Mesodermal cell (in vitro differentiated cells): ENCODE data around the gene LIPM.

Experiments used
- H3K27ac ChIP-seq: 2 replicates; pipeline ENCODE4 v1.7.0; 2013; ENCODE audit warnings: mild to moderate bottlenecking, low read depth, low read length, moderate library complexity; ENCODE audit not compliant: severe bottlenecking
- H3K36me3 ChIP-seq: 2 replicates; pipeline ENCODE4 v1.7.1; 2013; ENCODE audit warnings: mild to moderate bottlenecking, low read length, moderate library complexity; ENCODE audit not compliant: control insufficient read depth, insufficient read depth
- H3K4me1 ChIP-seq: one replicate; pipeline ENCODE4 v1.7.1; 2013; ENCODE audit warnings: mild to moderate bottlenecking, low read length; ENCODE audit not compliant: insufficient read depth, control insufficient read depth, poor library complexity, severe bottlenecking
- H3K4me3 ChIP-seq: 2 replicates; pipeline ENCODE4 v1.7.0; 2013; ENCODE audit warnings: low read length, control low read depth, mild to moderate bottlenecking; ENCODE audit not compliant: insufficient read depth, poor library complexity, severe bottlenecking; ENCODE audit errors: extremely low read depth
- H3K9me3 ChIP-seq: 2 replicates; pipeline ENCODE4 v1.7.1; 2013; ENCODE audit warnings: mild to moderate bottlenecking, low read length, moderate library complexity; ENCODE audit not compliant: control insufficient read depth
- WGBS, 2 experiments: methylation state at CpG; one replicate each; pipeline ENCODE4 v1.1.5; 2013; ENCODE audit warnings: missing lambda C conversion rate in 2 of 2; ENCODE audit not compliant: insufficient coverage in 2 of 2; 5-methylcytosine and 5-hydroxymethylcytosine counted together

The LIPM gene

GRCh38 chr10:88840881-88841280, 38.4 kb downstream of the LIPM start:
- no peaks in the 10 kb centered on the region for H3K4me1 ChIP-seq
- no peak overlapping the region for H3K27ac ChIP-seq
- WGBS, 2 experiments, result 77 to 100% methylated on average over 2 to 3 of the region's 5 CpGs
- no peak overlapping the region for H3K4me3 ChIP-seq
- no peaks in the 10 kb centered on the region for H3K9me3 ChIP-seq
- no peaks in the 10 kb centered on the region for H3K36me3 ChIP-seq

- WGBS, 2 experiments, result 58 to 90% methylated on average over 1 to 3 of the region's 6 CpGs
- Histone ChIP-seq H3K4me3 (no peak overlapping the region), H3K27ac (no peak overlapping the region), H3K36me3 (no peaks in the 10 kb centered on the region), H3K9me3 (no peaks in the 10 kb centered on the region), H3K4me1 (no peaks in the 10 kb centered on the region)
Observed at GRCh38 chr10:88841316-88842111, 39.0 kb downstream of the LIPM start.

GRCh38 chr10:88843171-88843570, 40.6 kb downstream of the LIPM start:
- H3K4me3 ChIP-seq, result no peak overlapping the region
- no peaks in the 10 kb centered on the region for H3K4me1 ChIP-seq
- 93 to 100% methylated on average over 2 to 3 of the region's 4 CpGs for WGBS, 2 experiments
- no peak overlapping the region for H3K27ac ChIP-seq
- no peaks in the 10 kb centered on the region for H3K9me3 ChIP-seq
- H3K36me3 ChIP-seq, result no peaks in the 10 kb centered on the region

GRCh38 chr10:88848499-88848898, 46.0 kb downstream of the LIPM start:
- Histone ChIP-seq H3K4me3 (no peak overlapping the region), H3K4me1 (no peaks in the 10 kb centered on the region), H3K9me3 (no peaks in the 10 kb centered on the region), H3K27ac (no peak overlapping the region), H3K36me3 (no peaks in the 10 kb centered on the region)
- 100% methylated on average over 1 of the region's 1 CpG; no CpG with 5 or more reads in 1 of the 2 experiments for WGBS, 2 experiments

- Histone ChIP-seq H3K4me1 (no peaks in the 10 kb centered on the region), H3K27ac (no peak overlapping the region), H3K9me3 (no peaks in the 10 kb centered on the region), H3K36me3 (no peaks in the 10 kb centered on the region), H3K4me3 (no peak overlapping the region)
- WGBS, 2 experiments, result no CpG with 5 or more reads among the region's 1 CpG
Observed at GRCh38 chr10:88849234-88849633, 46.7 kb downstream of the LIPM start.

DNA sequence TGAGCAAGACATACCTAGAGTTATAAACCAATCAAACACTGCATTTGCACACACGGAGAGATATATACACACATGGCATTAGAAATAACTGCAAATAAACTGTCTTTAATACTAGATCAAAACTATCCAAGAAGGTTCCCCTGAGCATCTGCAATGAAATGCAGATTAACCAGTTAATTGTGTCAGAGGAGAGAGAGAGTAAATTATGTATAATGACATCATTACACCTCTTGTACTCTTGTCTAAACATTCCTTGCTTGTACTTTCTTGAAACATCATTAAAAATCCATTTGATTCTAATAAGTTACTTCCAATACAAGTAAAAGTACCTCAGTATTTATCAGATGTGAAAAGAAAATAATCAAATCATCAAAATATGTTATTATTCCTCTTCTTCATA, 48.2 kb downstream of the LIPM start:
- Histone ChIP-seq H3K36me3 (no peaks in the 10 kb centered on the region), H3K9me3 (no peaks in the 10 kb centered on the region), H3K4me3 (no peak overlapping the region), H3K4me1 (no peaks in the 10 kb centered on the region), H3K27ac (no peak overlapping the region)
- WGBS, 2 experiments, result no CpG with 5 or more reads among the region's 1 CpG

DNA sequence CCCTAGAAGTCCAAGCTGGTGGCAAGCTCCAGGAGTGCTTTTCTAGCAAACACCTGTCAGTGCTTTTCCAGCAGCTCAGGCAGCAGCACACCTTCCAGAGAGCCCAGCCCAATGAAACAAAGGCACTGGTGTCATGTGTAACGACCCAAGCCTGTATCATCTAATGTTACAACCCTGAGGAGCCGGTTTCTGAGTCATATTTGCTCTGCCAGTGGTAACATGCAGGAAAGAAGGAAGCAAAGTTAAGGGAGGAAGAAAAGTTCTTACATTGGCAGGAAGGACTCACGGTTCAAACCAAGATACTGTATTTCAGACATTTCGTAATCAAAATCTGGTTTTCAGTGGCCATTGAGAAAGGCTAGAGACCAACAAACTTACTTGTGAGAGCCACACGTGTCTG, 49.2 kb downstream of the LIPM start, which contains the start of gene ANKRD22:
Gene ANKRD22 (minus strand): TSS at position 139 of the 400 bp plus-strand sequence. CDS start 237 bp downstream, outside the sequence.
- no peaks in the 10 kb centered on the region for H3K4me1 ChIP-seq
- no peak within 1 kb of the TSS for H3K4me3 ChIP-seq
- no peaks in the 10 kb centered on the region for H3K9me3 ChIP-seq
- H3K27ac ChIP-seq, result no peak within 1 kb of the TSS
- WGBS, 2 experiments, result 80 to 93% methylated on average over 3 to 4 of the region's 5 CpGs
- H3K36me3 ChIP-seq, result no peaks in the 10 kb centered on the region

DNA sequence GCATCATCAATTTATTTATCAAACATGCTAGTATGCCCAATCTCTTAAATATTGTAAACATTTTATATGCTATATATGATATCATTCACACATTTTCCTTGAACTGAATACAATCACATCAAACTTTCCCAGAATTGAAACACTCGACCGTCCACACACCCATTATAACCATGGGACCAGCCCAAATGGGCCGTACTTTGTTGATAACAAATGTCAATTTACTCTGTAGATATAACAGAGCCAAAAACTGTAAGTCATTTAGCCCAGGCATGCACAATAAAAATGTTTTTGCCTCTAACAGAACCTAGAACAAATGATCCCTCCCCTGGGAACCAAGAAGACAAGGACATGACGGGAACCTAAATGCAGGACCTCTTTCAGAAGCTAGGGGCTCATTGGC, 49.8 kb downstream of the LIPM start:
- H3K9me3 ChIP-seq, result no peaks in the 10 kb centered on the region
- H3K27ac ChIP-seq, result no peak overlapping the region
- no peaks in the 10 kb centered on the region for H3K36me3 ChIP-seq
- no peak overlapping the region for H3K4me3 ChIP-seq
- 95 to 100% methylated on average over 1 to 2 of the region's 4 CpGs for WGBS, 2 experiments
- H3K4me1 ChIP-seq, result no peaks in the 10 kb centered on the region

GRCh38 chr10:88853155-88853881, 50.8 kb downstream of the LIPM start:
- no peak overlapping the region for H3K4me3 ChIP-seq
- 76% methylated on average over 2 of the region's 4 CpGs; no CpG with 5 or more reads in 1 of the 2 experiments for WGBS, 2 experiments
- H3K9me3 ChIP-seq, result no peaks in the 10 kb centered on the region
- no peaks in the 10 kb centered on the region for H3K4me1 ChIP-seq
- no peaks in the 10 kb centered on the region for H3K36me3 ChIP-seq
- no peak overlapping the region for H3K27ac ChIP-seq

- Histone ChIP-seq H3K27ac (no peak overlapping the region), H3K4me1 (no peaks in the 10 kb centered on the region), H3K9me3 (no peaks in the 10 kb centered on the region), H3K4me3 (no peak overlapping the region), H3K36me3 (no peaks in the 10 kb centered on the region)
- WGBS, 2 experiments, result 94 to 97% methylated on average over 2 to 3 of the region's 3 CpGs
Observed at GRCh38 chr10:88854684-88855083, 52.2 kb downstream of the LIPM start.

GRCh38 chr10:88857831-88858230, 55.3 kb downstream of the LIPM start:
- no peak overlapping the region for H3K4me3 ChIP-seq
- no peak overlapping the region for H3K27ac ChIP-seq
- no peaks in the 10 kb centered on the region for H3K36me3 ChIP-seq
- no peaks in the 10 kb centered on the region for H3K9me3 ChIP-seq
- no peaks in the 10 kb centered on the region for H3K4me1 ChIP-seq
